Neuronal stem cell (in vitro differentiated cells): ENCODE results near the gene AMZ2.

Experiments
- DNase-seq: peaks from one replicate; pipeline ENCODE4 v3.0.0-alpha.2; 2013; ENCODE audit warnings: low spot score
- H2AFZ ChIP-seq: one replicate; pipeline ENCODE4 v1.6.1; 2013; ENCODE audit warnings: mild to moderate bottlenecking, low read length, inconsistent platforms
- H2AK5ac ChIP-seq: 2 replicates; pipeline ENCODE4 v1.6.1; 2013; ENCODE audit warnings: low read depth, mild to moderate bottlenecking, inconsistent platforms, low read length, moderate library complexity, mixed read lengths
- H2BK120ac ChIP-seq: 2 replicates; pipeline ENCODE4 v1.6.1; 2013; ENCODE audit warnings: low read depth, mild to moderate bottlenecking, inconsistent platforms, low read length, moderate library complexity, mixed read lengths
- H2BK12ac ChIP-seq: one replicate; pipeline ENCODE4 v1.6.1; 2013; ENCODE audit warnings: low read length, inconsistent platforms
- H2BK15ac ChIP-seq: 2 replicates; pipeline ENCODE4 v1.6.1; 2013; ENCODE audit warnings: mild to moderate bottlenecking, low read length, inconsistent platforms, mixed read lengths
- H2BK5ac ChIP-seq: one replicate; pipeline ENCODE4 v1.6.1; 2013; ENCODE audit warnings: inconsistent platforms, mild to moderate bottlenecking, low read length, moderate library complexity
- H3K14ac ChIP-seq: one replicate; pipeline ENCODE4 v1.6.1; 2013; ENCODE audit warnings: low read length, inconsistent platforms
- H3K18ac ChIP-seq: 2 replicates; pipeline ENCODE4 v1.6.1; 2013; ENCODE audit warnings: low read length, inconsistent platforms
- H3K23ac ChIP-seq: 2 replicates; pipeline ENCODE4 v1.6.1; 2013; ENCODE audit warnings: low read depth, mild to moderate bottlenecking, mixed read lengths, low read length, inconsistent platforms; ENCODE audit not compliant: poor library complexity
- H3K27ac ChIP-seq: replicated peaks from 3 replicates; pipeline ENCODE4 v1.5.1; 2013; ENCODE audit warnings: low read length, inconsistent platforms
- H3K27me3 ChIP-seq, 3 experiments: 2 replicates each; pipeline ENCODE4 v1.6.1; 2013; ENCODE audit warnings: low read length in 3 of 3, mild to moderate bottlenecking in 2 of 3, inconsistent platforms in 1 of 3, low read depth in 1 of 3, mixed read lengths in 1 of 3, moderate library complexity in 1 of 3; ENCODE audit not compliant: control insufficient read depth in 3 of 3, insufficient read depth in 3 of 3
- H3K36me3 ChIP-seq, 2 donors: replicated peaks in 1 of 2; 2 replicates each; pipeline ENCODE4 v1.6.1; 2013; ENCODE audit warnings: low read length in 2 of 2; ENCODE audit not compliant: control insufficient read depth in 2 of 2, insufficient read depth in 2 of 2
- H3K4ac ChIP-seq: 2 replicates; pipeline ENCODE4 v1.6.1; 2013; ENCODE audit warnings: inconsistent platforms, mild to moderate bottlenecking, low read length, moderate library complexity
- H3K4me1 ChIP-seq, 2 donors: 1 replicate in 1 of 2; 2 replicates in 1 of 2; pipeline ENCODE4 v1.6.1; 2013; ENCODE audit warnings: low read length in 2 of 2, low read depth in 1 of 2; ENCODE audit not compliant: control insufficient read depth in 2 of 2, insufficient read depth in 1 of 2
- H3K4me2 ChIP-seq: one replicate; pipeline ENCODE4 v1.6.1; 2013; ENCODE audit warnings: mild to moderate bottlenecking, low read length, inconsistent platforms; ENCODE audit not compliant: insufficient read depth, poor library complexity, severe bottlenecking
- H3K4me3 ChIP-seq, 2 donors: 2 replicates each; pipeline ENCODE4 v1.5.1; 2013; ENCODE audit warnings: low read length in 2 of 2, mild to moderate bottlenecking in 2 of 2, inconsistent platforms in 1 of 2, moderate library complexity in 1 of 2
- H3K79me1 ChIP-seq: one replicate; pipeline ENCODE4 v1.6.1; 2013; ENCODE audit warnings: low read depth, mild to moderate bottlenecking, inconsistent platforms, low read length, moderate library complexity
- H3K9ac ChIP-seq: one replicate; pipeline ENCODE4 v1.6.1; 2013; ENCODE audit warnings: mild to moderate bottlenecking, low read depth, low read length, inconsistent platforms; ENCODE audit not compliant: poor library complexity
- H3K9me3 ChIP-seq, 2 donors: replicated peaks in 1 of 2; 2 replicates each; pipeline versions ENCODE3 to v1.6.1; 2013; ENCODE audit warnings: low read length in 2 of 2, mild to moderate bottlenecking in 2 of 2, inconsistent platforms in 1 of 2, low read depth in 1 of 2, mixed read lengths in 1 of 2, moderate library complexity in 1 of 2; ENCODE audit not compliant: control insufficient read depth in 2 of 2, insufficient read depth in 1 of 2
- H4K8ac ChIP-seq: one replicate; pipeline ENCODE4 v1.6.1; 2013; ENCODE audit warnings: low read depth, mild to moderate bottlenecking, inconsistent platforms, low read length, moderate library complexity
- H4K91ac ChIP-seq: one replicate; pipeline ENCODE4 v1.6.1; 2013; ENCODE audit warnings: low read length, low read depth, mild to moderate bottlenecking, inconsistent platforms; ENCODE audit not compliant: poor library complexity
- WGBS, 2 donors: extraction: QIAGEN DNeasy Blood & Tissue Kit; methylation state at CpG; one replicate each; pipeline ENCODE4 v1.1.7; 2013; ENCODE audit warnings: missing lambda C conversion rate in 2 of 2, mixed read lengths in 1 of 2; ENCODE audit not compliant: insufficient read length in 2 of 2, insufficient replicate concordance in 1 of 2; ENCODE audit errors: extremely low coverage in 2 of 2; 5-methylcytosine and 5-hydroxymethylcytosine counted together

AMZ2 gene

DNA sequence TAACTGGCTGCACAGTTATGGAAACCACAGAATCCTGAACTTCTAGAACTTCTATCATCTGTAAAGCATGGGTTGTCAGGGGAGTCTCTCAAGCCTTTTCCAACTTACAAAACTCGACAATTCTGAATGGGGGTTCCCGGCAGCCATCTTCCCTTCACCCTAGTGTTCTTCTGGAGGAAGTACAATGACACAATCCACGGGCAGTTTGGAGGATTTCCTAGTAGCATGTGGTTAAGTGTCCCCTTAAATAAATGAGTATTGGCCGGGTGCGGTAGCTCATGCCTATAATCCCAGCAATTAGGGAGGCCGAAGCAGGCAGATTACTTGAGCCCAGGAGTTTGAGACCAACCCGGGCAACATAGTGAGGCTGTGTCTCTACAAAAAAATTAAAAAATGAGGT is 41.0 kb downstream of the AMZ2 start:
- no peak overlapping the region for H3K23ac ChIP-seq
- H3K4me2 ChIP-seq = no peak overlapping the region
- H2AK5ac ChIP-seq = no peak overlapping the region
- H4K91ac ChIP-seq = no peak overlapping the region
- H2BK120ac ChIP-seq = no peak overlapping the region
- H3K18ac ChIP-seq = no peak overlapping the region
- no peak overlapping the region for H4K8ac ChIP-seq
- no peaks in the 10 kb centered on the region for H3K79me1 ChIP-seq
- no peak overlapping the region for H3K14ac ChIP-seq
- peaks cover 0 to 21% (median 3%) of the 10 kb centered on the region in 3 experiments for H3K27me3 ChIP-seq
- no peak overlapping the region for H2BK12ac ChIP-seq
- no peak overlapping the region for H2BK15ac ChIP-seq
- no peaks in the 10 kb centered on the region for H3K36me3 ChIP-seq
- no peak for DNase-seq
- H3K4ac ChIP-seq = no peak overlapping the region
- peaks cover 2 to 10% of the 10 kb centered on the region in 2 donors for H3K4me1 ChIP-seq
- no CpG with 5 or more reads among the region's 7 CpGs for WGBS, 2 donors
- H2BK5ac ChIP-seq = no peak overlapping the region
- no peaks in the 10 kb centered on the region for H3K9me3 ChIP-seq
- H3K9ac ChIP-seq = no peak overlapping the region
- no peak overlapping the region for H2AFZ ChIP-seq
- no peak overlapping the region for H3K4me3 ChIP-seq
- H3K27ac ChIP-seq = no peak overlapping the region

GRCh38 chr17:68289473-68289872 is 41.6 kb downstream of the AMZ2 start:
- H3K4me3 ChIP-seq = peak overlapping the region in 1 of 2 donors; percentile 71
- no peaks in the 10 kb centered on the region for H3K9me3 ChIP-seq
- no peak overlapping the region for H3K23ac ChIP-seq
- DNase-seq = no peak
- no peak overlapping the region for H4K91ac ChIP-seq
- no peaks in the 10 kb centered on the region for H3K79me1 ChIP-seq
- H2BK15ac ChIP-seq = no peak overlapping the region
- WGBS, 2 donors = no CpG with 5 or more reads among the region's 7 CpGs
- H3K27ac ChIP-seq = no peak overlapping the region
- H3K4me2 ChIP-seq = no peak overlapping the region
- H3K14ac ChIP-seq = no peak overlapping the region
- H2BK5ac ChIP-seq = no peak overlapping the region
- H3K4me1 ChIP-seq = peaks cover 5 to 15% of the 10 kb centered on the region in 2 donors
- no peak overlapping the region for H2AK5ac ChIP-seq
- no peaks in the 10 kb centered on the region for H3K36me3 ChIP-seq
- H3K18ac ChIP-seq = no peak overlapping the region
- H3K4ac ChIP-seq = no peak overlapping the region
- no peak overlapping the region for H2BK12ac ChIP-seq
- H2BK120ac ChIP-seq = no peak overlapping the region
- peaks cover 0 to 21% (median 3%) of the 10 kb centered on the region in 3 experiments for H3K27me3 ChIP-seq
- no peak overlapping the region for H2AFZ ChIP-seq
- no peak overlapping the region for H4K8ac ChIP-seq
- H3K9ac ChIP-seq = no peak overlapping the region

DNA sequence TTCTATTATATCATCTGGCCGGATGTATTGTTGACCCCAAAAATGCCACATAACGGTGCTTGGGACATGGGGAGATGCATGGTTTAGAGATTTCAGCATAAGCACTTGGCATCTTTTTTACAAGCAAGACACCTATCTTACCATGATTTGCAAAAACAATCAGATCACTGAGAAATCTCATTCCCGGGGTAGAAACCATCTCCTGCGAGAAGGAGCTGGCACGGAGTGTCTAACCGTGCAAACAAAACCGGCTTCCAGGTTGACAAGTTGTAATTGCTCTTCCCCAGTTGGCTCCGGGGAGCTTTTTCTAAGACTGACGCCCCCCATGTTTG is 42.1 kb downstream of the AMZ2 start:
- peak overlapping the region; percentile 92 for H3K4me2 ChIP-seq
- peaks cover 5 to 16% of the 10 kb centered on the region in 2 donors for H3K4me1 ChIP-seq
- H3K9ac ChIP-seq = no peak overlapping the region
- peak overlapping the region in 1 of 2 donors; percentile 71 for H3K4me3 ChIP-seq
- H3K9me3 ChIP-seq = no peaks in the 10 kb centered on the region
- no peak overlapping the region for H2BK12ac ChIP-seq
- H3K27me3 ChIP-seq = peaks cover 0 to 21% (median 3%) of the 10 kb centered on the region in 3 experiments
- H3K4ac ChIP-seq = no peak overlapping the region
- no peaks in the 10 kb centered on the region for H3K79me1 ChIP-seq
- no peak overlapping the region for H4K8ac ChIP-seq
- no peaks in the 10 kb centered on the region for H3K36me3 ChIP-seq
- H3K14ac ChIP-seq = no peak overlapping the region
- no peak overlapping the region for H3K27ac ChIP-seq
- H3K18ac ChIP-seq = no peak overlapping the region
- no peak overlapping the region for H2BK120ac ChIP-seq
- DNase-seq = no peak
- H4K91ac ChIP-seq = no peak overlapping the region
- H2BK5ac ChIP-seq = no peak overlapping the region
- no CpG with 5 or more reads among the region's 9 CpGs for WGBS, 2 donors
- H2BK15ac ChIP-seq = no peak overlapping the region
- H3K23ac ChIP-seq = no peak overlapping the region
- H2AK5ac ChIP-seq = no peak overlapping the region
- peak overlapping the region; percentile 97 for H2AFZ ChIP-seq

GRCh38 chr17:68290268-68290954 is 42.6 kb downstream of the AMZ2 start:
- Histone ChIP-seq H2BK120ac (no peak overlapping the region), H3K36me3 (no peaks in the 10 kb centered on the region)

More at GRCh38 chr17:68290268-68290954, 42.6 kb downstream of the AMZ2 start:
- Histone ChIP-seq H3K27ac (no peak overlapping the region), H3K14ac (no peak overlapping the region), H3K4me2 (peak overlapping the region; percentile 92), H3K4me1 (peaks cover 5 to 16% of the 10 kb centered on the region in 2 donors), H2BK15ac (no peak overlapping the region), H3K79me1 (no peaks in the 10 kb centered on the region), H2AFZ (peak overlapping the region; percentile 97), H2BK5ac (no peak overlapping the region), H3K4me3 (peak overlapping the region; percentile 71 to 74), H2BK12ac (no peak overlapping the region), H3K4ac (no peak overlapping the region), H4K8ac (no peak overlapping the region), H3K18ac (peak overlapping the region; percentile 87), H3K23ac (no peak overlapping the region), H4K91ac (no peak overlapping the region), H3K9ac (peak overlapping the region; percentile 72), H3K27me3 (peaks cover 0 to 21% (median 3%) of the 10 kb centered on the region in 3 experiments), H2AK5ac (peak overlapping the region; percentile 60), H3K9me3 (no peaks in the 10 kb centered on the region)
- no CpG with 5 or more reads among the region's 50 CpGs for WGBS, 2 donors
- DNase-seq = no peak
